Stimulated activated memory B cell treated with anti-CD40 and anti-IgM and Interleukin-4, amounts not matched to agents 10 μg/mL and 1 μg/mL and 100 μg/mL, for 72 hours (primary cell): ENCODE measurements around the gene NASP.

ENCODE experiments used
- ATAC-seq: fragments of 150-1000 bp; cut with Tn5 transposase; 2 replicates; pipeline ENCODE4 v1.10.0; 2021
- H3K27ac Mint-ChIP-seq: one replicate; pipeline ENCODE4 v1.8.0; 2022; ENCODE audit warnings: mild to moderate bottlenecking, mixed read lengths
- H3K27me3 Mint-ChIP-seq: one replicate; pipeline ENCODE4 v1.8.0; 2022; ENCODE audit warnings: mixed read lengths
- H3K36me3 Mint-ChIP-seq: one replicate; pipeline ENCODE4 v1.8.0; 2022; ENCODE audit warnings: mixed read lengths
- H3K4me1 Mint-ChIP-seq: one replicate; pipeline ENCODE4 v1.8.0; 2022; ENCODE audit warnings: mixed read lengths
- H3K4me3 Mint-ChIP-seq: one replicate; pipeline ENCODE4 v1.8.0; 2022; ENCODE audit warnings: mild to moderate bottlenecking, moderate library complexity, mixed read lengths
- H3K9me3 Mint-ChIP-seq: one replicate; pipeline ENCODE4 v1.8.0; 2022; ENCODE audit warnings: mixed read lengths

The NASP gene

DNA sequence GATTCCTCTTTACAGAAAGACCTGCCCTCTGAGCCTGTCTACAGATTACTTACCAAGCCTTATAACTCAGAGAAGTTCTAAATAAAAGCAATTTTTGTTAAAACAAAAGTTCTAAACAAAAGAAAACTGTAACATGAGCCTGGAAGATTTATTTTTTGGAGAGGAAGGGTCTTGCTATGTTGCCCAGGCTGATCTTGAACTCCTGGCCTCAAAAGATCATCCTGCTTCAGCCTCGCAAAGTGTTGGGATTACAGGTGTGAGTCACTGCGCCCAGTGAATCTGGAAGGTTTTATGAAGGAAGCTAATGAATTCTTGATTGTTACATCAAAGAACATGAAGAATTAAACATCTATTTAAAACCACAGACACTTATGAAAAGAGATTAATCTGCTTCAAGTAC lies 75.4 kb downstream of the NASP start:
- no peak for ATAC-seq
- Mint-ChIP-seq H3K9me3 (no peaks in the 10 kb centered on the region), H3K27me3 (no peaks in the 10 kb centered on the region), H3K4me1 (peaks cover 6% of the 10 kb centered on the region), H3K4me3 (no peak overlapping the region), H3K36me3 (peaks cover 35% of the 10 kb centered on the region), H3K27ac (no peak overlapping the region)

DNA sequence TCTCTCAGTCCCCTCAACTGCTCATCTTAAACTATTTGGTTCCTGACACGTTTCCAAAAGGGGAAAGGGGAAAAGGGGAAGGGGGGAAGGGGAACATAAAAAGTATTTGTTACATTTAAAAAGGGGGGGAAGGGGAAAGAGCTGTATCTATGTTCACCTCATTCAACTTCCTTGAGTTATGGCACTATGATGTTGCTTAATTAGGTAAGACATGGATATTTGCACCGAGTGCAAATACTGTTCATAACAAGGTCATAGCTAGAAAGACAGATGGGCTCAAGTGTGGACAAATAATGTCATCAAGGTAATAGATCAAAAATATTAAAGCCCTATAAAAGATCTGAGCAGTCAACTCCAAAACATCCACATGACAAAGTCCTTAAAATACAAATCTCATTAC lies 76.5 kb downstream of the NASP start:
- Mint-ChIP-seq H3K27me3 (no peaks in the 10 kb centered on the region), H3K4me1 (peaks cover 6% of the 10 kb centered on the region), H3K9me3 (no peaks in the 10 kb centered on the region), H3K27ac (no peak overlapping the region), H3K36me3 (peaks cover 29% of the 10 kb centered on the region), H3K4me3 (no peak overlapping the region)
- no peak for ATAC-seq

DNA sequence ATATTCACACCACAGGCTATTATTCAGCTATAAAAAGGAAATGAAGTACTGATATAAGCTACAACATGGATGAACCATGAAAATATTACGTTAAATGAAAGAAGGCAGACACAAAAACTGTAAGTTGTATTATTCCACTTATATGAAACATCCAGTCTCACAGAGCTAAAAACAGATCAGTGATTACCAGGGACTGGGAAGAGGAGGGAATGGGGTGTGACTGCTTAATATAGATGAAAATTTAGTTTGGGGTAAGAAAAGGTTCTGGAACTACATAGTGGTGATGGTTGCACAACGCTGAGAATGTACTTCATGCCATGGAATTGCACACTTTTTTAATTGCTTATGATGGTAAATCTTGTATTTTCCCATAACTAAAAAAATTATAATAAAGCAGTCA lies 83.0 kb downstream of the NASP start:
- Mint-ChIP-seq H3K4me1 (peaks cover 54% of the 10 kb centered on the region), H3K36me3 (peaks cover 42% of the 10 kb centered on the region), H3K27ac (no peak overlapping the region), H3K27me3 (no peaks in the 10 kb centered on the region), H3K9me3 (no peaks in the 10 kb centered on the region), H3K4me3 (no peak overlapping the region)
- no peak for ATAC-seq

DNA sequence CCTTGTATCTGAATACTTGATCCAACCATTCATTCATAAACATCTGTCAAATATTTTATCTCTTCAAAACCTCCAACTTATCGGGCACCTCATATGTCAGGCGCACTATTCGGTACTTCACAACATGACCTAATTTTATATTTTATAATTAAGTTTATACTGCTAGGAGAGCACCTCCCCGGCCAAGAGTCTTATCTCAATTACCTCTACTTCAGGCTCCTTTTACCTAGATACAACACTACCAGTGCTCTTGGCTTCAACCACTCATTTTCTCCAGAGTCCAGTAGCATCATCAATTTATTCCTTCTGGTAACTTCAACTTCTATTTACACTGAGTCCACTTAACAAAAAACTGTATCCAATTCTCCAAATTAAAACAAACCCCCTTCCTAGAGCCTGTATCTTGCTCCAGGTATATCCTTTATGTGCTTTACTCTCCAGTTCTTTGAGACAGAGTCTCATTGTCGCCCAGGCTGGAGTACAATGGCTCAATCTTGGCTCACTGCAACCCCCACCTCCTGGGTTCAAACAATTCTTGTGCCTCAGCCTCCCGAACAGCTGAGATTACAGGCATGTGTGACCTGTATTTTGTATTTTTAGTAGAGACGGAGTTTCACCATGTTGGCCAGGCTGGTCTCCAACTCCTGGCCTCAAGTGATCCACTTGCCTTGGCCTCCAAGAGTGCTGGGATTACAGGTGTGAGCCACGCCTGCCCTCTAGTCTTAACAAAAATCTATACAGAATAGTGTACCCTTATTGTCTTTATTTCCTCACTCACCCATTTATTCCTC lies 83.7 kb downstream of the NASP start:
- Mint-ChIP-seq H3K27me3 (no peaks in the 10 kb centered on the region), H3K27ac (no peak overlapping the region), H3K4me1 (peaks cover 57% of the 10 kb centered on the region), H3K9me3 (no peaks in the 10 kb centered on the region), H3K4me3 (no peak overlapping the region), H3K36me3 (peaks cover 45% of the 10 kb centered on the region)
- no peak for ATAC-seq
